ENCODE results near the gene SFMBT1. TPM values are rescaled to one million over a fixed set of nuclear protein-coding genes. Genes with fewer than 3 reads are reported as not detected.

SFMBT1 gene
- total and polyA plus RNA-seq, 2 experiments from 2014 or later = 5.3 to 24.0 TPM

- H3K27ac Mint-ChIP-seq = no peak overlapping the region
- Histone ChIP-seq H3F3A (replicated peaks; ENCODE audit: low read depth) (peaks cover 7% of the 10 kb centered on the region), H3K36me3 (ENCODE audit: insufficient read depth) (no peaks in the 10 kb centered on the region; the same call in 1 of the 2 replicates), H3K27me3 (ENCODE audit: insufficient read depth) (no peaks in the 10 kb centered on the region), H3K4me1 (ENCODE audit: insufficient read depth) (peaks cover 8% of the 10 kb centered on the region), H4K20me1 (replicated peaks; ENCODE audit: insufficient read depth) (peaks cover 27% of the 10 kb centered on the region), H3K27ac (ENCODE audit: low read depth) (no peak overlapping the region), H3K9me2 (ENCODE audit: insufficient read depth) (no peaks in the 10 kb centered on the region), H3K4me3 (no peak overlapping the region), H3K79me2 (replicated peaks; ENCODE audit: insufficient read depth) (peaks cover 62% of the 10 kb centered on the region), H2AFZ (no peak overlapping the region), H3K4me2 (no peak overlapping the region)
- DNase-seq (ENCODE audit: low spot score) (no peak), ATAC-seq (no peak)
- H3K4me3 Mint-ChIP-seq = no peak overlapping the region
- no peak for TF ChIP-seq NANOG (IDR thresholded peaks at IDR 0.05; ENCODE audit: borderline replicate concordance)
- TF ChIP-seq REST (IDR thresholded peaks at IDR 0.05; ENCODE audit: unreplicated experiment) = no peak
- no peak for TF ChIP-seq EZH2phosphoT487 (IDR thresholded peaks at IDR 0.05; ENCODE audit: unreplicated experiment)
- TF ChIP-seq STAT1 (IDR thresholded peaks at IDR 0.05; ENCODE audit: unreplicated experiment) = no peak
- no peak for TF ChIP-seq ZNF462 (CRISPR knock-in tag; IDR thresholded peaks at IDR 0.05)
- TF ChIP-seq ZNF114 (CRISPR knock-in tag; IDR thresholded peaks at IDR 0.05) = no peak
- no peak for TF ChIP-seq CTCF (conservative IDR thresholded peaks at IDR 0.05; ENCODE audit: low read depth in 2 of 2)
- no peak for TF ChIP-seq JUNB (IDR thresholded peaks at IDR 0.05; ENCODE audit: unreplicated experiment)
- no peak for TF ChIP-seq POLR2AphosphoS5 (IDR thresholded peaks at IDR 0.05; ENCODE audit: low read depth)
- TF ChIP-seq CREB1 (CRISPR knock-in tag; IDR thresholded peaks at IDR 0.05; ENCODE audit: low read depth) = no peak
- no peaks in the 10 kb centered on the region; the same call in 2 of the 3 replicates for H3K9me3 Mint-ChIP-seq
- H3K36me3 Mint-ChIP-seq (ENCODE audit: low read depth) = peaks cover 5% of the 10 kb centered on the region; the same call in 1 of the 3 replicates
- H3K4me1 Mint-ChIP-seq = peaks cover 12% of the 10 kb centered on the region
- no peaks in the 10 kb centered on the region for H3K27me3 Mint-ChIP-seq (ENCODE audit: insufficient read depth, low read depth, poor library complexity)
Observed at GRCh38 chr3:52891615-52892081, 154.2 kb downstream of the SFMBT1 start.

Data from GM23338 (cell line).